Tibial artery (tissue), 4 donors: ENCODE measurements around the gene SLC17A1.

Source experiments
- DNase-seq, 2 donors: peaks; one replicate each; pipeline ENCODE4 v3.0.0-alpha.2; 2019
- H3K27ac ChIP-seq, 2 donors: fragments of 200-600 bp; sonication (generic) in 1 of 2; 1 replicate in 1 of 2; 2 replicates in 1 of 2; pipeline ENCODE4 v1.5.1; 2018 to 2019; ENCODE audit warnings: mild to moderate bottlenecking in 1 of 2
- H3K27me3 ChIP-seq, 2 donors: fragments of 200-600 bp; sonication (generic) in 1 of 2; one replicate each; pipeline versions ENCODE4 v1.5.1 to v1.6.0; 2016 to 2019
- H3K36me3 ChIP-seq, 3 donors: fragments of 200-600 bp; sonication (generic) in 2 of 3; one replicate each; pipeline ENCODE4 v1.5.1; 2016 to 2019; ENCODE audit warnings: mild to moderate bottlenecking in 2 of 3
- H3K4me1 ChIP-seq, 4 donors: fragments of 200-600 bp; sonication (generic) in 2 of 4; 1 replicate in 3 of 4; 2 replicates in 1 of 4; pipeline ENCODE4 v1.5.1; 2016 to 2019
- H3K4me3 ChIP-seq, 2 donors: fragments of 200-600 bp; sonication (generic) in 1 of 2; 1 replicate in 1 of 2; 2 replicates in 1 of 2; pipeline ENCODE4 v1.5.1; 2018 to 2019; ENCODE audit warnings: mild to moderate bottlenecking in 2 of 2
- H3K9me3 ChIP-seq, 3 donors: fragments of 200-600 bp; sonication (generic) in 1 of 3; one replicate each; pipeline ENCODE4 v1.5.1; 2016 to 2019
- intact Hi-C: fragments of 100-400 bp; cut with DNase I; formaldehyde crosslinking; loops from one replicate; pipeline ENCODE4 v1.15.0; 2023; ENCODE audit warnings: low total_unique reads
- TF ChIP-seq, protein P1 (sequence below), 2 experiments: fragments of 200-600 bp in 1 of 2; fragments of 450-650 bp in 1 of 2; IDR thresholded peaks; one replicate each; pipeline ENCODE4 v1.5.1; 2017 to 2019; ENCODE audit warnings: antibody characterized with exemption in 2 of 2, mild to moderate bottlenecking in 1 of 2, moderate library complexity in 1 of 2

SLC17A1 gene

DNA sequence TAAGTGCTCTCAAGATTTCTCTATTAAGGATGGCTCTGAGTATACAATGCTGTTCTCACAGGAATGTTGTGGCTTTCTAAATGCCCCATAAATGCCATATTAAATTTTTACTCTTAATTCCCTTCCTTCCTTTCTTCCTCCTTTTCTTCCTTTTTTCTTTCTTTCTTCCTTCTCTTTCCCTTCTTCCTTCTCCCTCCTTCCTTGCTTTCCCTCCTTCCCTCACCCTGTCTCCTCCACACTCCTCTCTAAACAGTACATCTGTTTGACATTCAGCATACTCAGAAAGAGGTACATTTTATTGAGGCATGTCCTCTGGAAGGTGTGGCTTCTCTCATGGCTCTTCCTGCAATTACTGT is 433 bp upstream of the SLC17A1 start:
- intact Hi-C loops = no loop called here

DNA sequence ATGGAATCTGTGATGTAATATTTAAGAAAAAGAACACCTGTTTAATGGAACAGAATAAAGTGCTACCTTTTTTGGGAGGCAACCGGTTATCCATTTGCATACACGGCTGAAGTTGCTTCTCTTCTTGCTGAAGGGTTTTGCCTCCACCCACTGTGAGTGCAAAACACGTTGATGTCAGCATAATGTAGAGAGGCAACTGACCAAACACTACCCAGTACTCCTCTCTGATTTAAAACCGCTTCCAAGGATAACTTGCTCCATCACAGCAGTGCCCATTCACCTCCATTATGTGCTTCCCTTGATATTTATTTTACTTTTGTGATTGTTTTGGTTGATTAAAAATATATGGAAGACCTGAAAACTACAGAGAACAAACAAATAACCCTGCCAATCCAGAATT is 1.4 kb downstream of the SLC17A1 start:
- TF ChIP-seq, protein P1, sequence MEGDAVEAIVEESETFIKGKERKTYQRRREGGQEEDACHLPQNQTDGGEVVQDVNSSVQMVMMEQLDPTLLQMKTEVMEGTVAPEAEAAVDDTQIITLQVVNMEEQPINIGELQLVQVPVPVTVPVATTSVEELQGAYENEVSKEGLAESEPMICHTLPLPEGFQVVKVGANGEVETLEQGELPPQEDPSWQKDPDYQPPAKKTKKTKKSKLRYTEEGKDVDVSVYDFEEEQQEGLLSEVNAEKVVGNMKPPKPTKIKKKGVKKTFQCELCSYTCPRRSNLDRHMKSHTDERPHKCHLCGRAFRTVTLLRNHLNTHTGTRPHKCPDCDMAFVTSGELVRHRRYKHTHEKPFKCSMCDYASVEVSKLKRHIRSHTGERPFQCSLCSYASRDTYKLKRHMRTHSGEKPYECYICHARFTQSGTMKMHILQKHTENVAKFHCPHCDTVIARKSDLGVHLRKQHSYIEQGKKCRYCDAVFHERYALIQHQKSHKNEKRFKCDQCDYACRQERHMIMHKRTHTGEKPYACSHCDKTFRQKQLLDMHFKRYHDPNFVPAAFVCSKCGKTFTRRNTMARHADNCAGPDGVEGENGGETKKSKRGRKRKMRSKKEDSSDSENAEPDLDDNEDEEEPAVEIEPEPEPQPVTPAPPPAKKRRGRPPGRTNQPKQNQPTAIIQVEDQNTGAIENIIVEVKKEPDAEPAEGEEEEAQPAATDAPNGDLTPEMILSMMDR (IDR thresholded peaks at IDR 0.05) = no peak
- intact Hi-C loops = no loop called here
- H3K4me1 ChIP-seq = no peaks in the 10 kb centered on the region
- H3K36me3 ChIP-seq = no peaks in the 10 kb centered on the region
- DNase-seq = no peak
- H3K27ac ChIP-seq = no peak overlapping the region
- no peak overlapping the region for H3K4me3 ChIP-seq
- no peaks in the 10 kb centered on the region for H3K9me3 ChIP-seq
- peaks cover 0 to 7% of the 10 kb centered on the region in 2 donors for H3K27me3 ChIP-seq

More for the DNA sequence above, 433 bp upstream of the SLC17A1 start:
- TF ChIP-seq, protein P1 (IDR thresholded peaks at IDR 0.05) = no peak
- DNase-seq = no peak
- Histone ChIP-seq H3K4me3 (no peak overlapping the region), H3K4me1 (no peaks in the 10 kb centered on the region), H3K27ac (no peak overlapping the region), H3K9me3 (no peaks in the 10 kb centered on the region), H3K36me3 (no peaks in the 10 kb centered on the region), H3K27me3 (peaks cover 0 to 7% of the 10 kb centered on the region in 2 donors)

DNA sequence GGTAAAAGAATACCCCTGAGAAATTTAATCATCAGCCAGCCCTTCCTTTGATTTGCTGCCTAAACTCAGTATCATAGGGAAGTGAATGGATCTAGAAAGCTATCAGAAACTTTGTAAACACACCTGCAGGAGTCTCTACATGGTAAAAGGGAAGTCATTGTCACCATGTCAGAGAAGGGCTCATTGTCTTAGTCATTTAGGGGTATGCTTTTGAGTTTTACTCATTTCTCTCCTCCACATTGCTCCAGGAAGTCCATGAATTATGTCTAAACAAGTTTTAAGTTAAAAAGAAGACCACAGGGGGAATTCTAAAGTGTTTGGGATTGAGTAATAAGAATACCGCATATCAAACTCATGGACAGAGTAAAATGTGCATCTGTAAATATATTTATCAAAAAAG is 2.5 kb downstream of the SLC17A1 start:
- H3K9me3 ChIP-seq = no peaks in the 10 kb centered on the region
- TF ChIP-seq, protein P1 (IDR thresholded peaks at IDR 0.05) = no peak
- DNase-seq = no peak
- no peaks in the 10 kb centered on the region for H3K36me3 ChIP-seq
- intact Hi-C loops = no loop called here
- H3K4me3 ChIP-seq = no peak overlapping the region
- peaks cover 0 to 7% of the 10 kb centered on the region in 2 donors for H3K27me3 ChIP-seq
- no peaks in the 10 kb centered on the region for H3K4me1 ChIP-seq
- no peak overlapping the region for H3K27ac ChIP-seq

DNA sequence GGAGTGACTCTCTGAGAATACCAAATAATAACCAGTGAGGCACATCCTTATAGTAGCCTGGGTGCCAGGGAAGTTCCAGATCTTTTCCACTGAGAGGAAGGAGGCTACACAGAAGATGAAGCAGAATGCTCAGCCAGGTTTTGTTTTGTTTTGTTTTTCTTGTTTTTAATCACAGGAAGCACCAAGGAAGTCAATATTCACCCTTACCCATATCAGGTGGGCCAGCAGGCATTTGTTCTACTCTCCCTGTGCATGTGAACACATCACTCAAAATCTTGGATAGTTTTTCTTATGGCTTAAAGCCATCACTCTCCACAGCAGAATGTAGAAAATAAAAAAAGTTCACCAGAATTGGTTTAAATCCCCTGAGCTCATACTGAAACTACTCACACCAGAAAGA is 10.5 kb downstream of the SLC17A1 start:
- intact Hi-C loops = no loop called here
- Histone ChIP-seq H3K4me1 (no peaks in the 10 kb centered on the region), H3K36me3 (no peaks in the 10 kb centered on the region), H3K9me3 (no peaks in the 10 kb centered on the region), H3K4me3 (no peak overlapping the region), H3K27ac (no peak overlapping the region), H3K27me3 (no peaks in the 10 kb centered on the region)
- DNase-seq = no peak
- TF ChIP-seq, protein P1 (IDR thresholded peaks at IDR 0.05) = no peak

DNA sequence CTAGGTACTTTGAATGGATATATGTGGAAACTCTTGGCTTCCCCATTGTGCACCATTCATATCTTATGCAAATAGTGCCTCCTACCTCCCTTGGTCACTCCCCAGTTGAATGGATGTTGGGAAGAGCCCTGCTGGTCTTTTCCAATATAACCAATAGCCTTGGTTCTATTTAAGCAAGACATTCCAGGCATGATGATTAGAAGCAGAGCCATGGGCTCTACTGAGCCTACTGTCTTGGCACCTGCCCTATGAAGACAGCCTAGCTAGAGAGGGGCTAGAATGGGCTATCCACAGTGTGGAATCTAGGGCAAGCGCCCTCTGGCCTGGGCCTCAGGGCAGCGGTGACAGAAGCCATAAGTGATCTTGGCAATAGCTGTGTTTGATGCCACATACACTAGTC is 15.6 kb downstream of the SLC17A1 start:
- Histone ChIP-seq H3K27ac (no peak overlapping the region), H3K27me3 (no peaks in the 10 kb centered on the region), H3K9me3 (no peaks in the 10 kb centered on the region), H3K4me1 (no peaks in the 10 kb centered on the region), H3K4me3 (no peak overlapping the region), H3K36me3 (no peaks in the 10 kb centered on the region)
- no peak for DNase-seq
- TF ChIP-seq, protein P1 (IDR thresholded peaks at IDR 0.05) = no peak
- intact Hi-C loops = no loop called here

DNA sequence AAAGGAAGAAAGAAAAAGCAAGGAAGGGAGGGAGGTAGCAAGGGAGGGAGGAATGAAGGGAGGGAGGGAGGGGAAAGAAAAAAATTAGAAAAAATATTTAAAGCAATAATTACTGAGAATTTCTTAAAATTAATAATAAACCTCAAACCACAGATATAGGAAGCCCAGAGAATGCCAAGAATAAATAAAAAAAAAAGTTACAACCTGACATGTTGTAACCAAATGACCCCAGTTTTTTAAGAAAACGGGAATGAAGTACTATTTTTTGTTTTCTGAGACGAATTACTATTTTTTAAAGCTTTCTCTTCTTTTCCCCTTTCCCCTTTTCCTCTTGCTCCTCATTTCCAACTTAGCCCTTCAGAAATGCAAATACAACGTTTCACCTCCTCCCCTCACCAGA is 16.7 kb downstream of the SLC17A1 start:
- DNase-seq = no peak
- no peaks in the 10 kb centered on the region for H3K27me3 ChIP-seq
- no peaks in the 10 kb centered on the region for H3K36me3 ChIP-seq
- H3K4me1 ChIP-seq = no peaks in the 10 kb centered on the region
- no peaks in the 10 kb centered on the region for H3K9me3 ChIP-seq
- TF ChIP-seq, protein P1 (IDR thresholded peaks at IDR 0.05) = no peak
- no peak overlapping the region for H3K27ac ChIP-seq
- no peak overlapping the region for H3K4me3 ChIP-seq
- intact Hi-C loops = no loop called here
